Measurements from ENCODE around the gene ZBTB37. TPM values are rescaled to one million over a fixed set of nuclear protein-coding genes. Genes with fewer than 3 reads are reported as not detected.
A peak's percentile ranks its signal among the peaks of the same experiment; 100 is the strongest.

Gene ZBTB37
- total RNA-seq, 1 donor from 2014 or later: 15.6 TPM

GRCh38 chr1:173915596-173915995 is 47.4 kb downstream of the ZBTB37 start:
- no peak for DNase-seq
- H3K9me3 ChIP-seq: no peaks in the 10 kb centered on the region
- no peaks in the 10 kb centered on the region for H3K4me1 ChIP-seq
- no peak for TF ChIP-seq CTCF (IDR thresholded peaks at IDR 0.05)
- intact Hi-C loops (cut with DNase I): no loop called here
- no peak overlapping the region for H3K4me3 ChIP-seq
- ATAC-seq: no peak
- H3K27me3 ChIP-seq (ENCODE audit: low read depth): no peaks in the 10 kb centered on the region
- no peak overlapping the region for H3K27ac ChIP-seq
- H3K36me3 ChIP-seq: no peaks in the 10 kb centered on the region

- no peak overlapping the region for H3K4me3 ChIP-seq
- no peaks in the 10 kb centered on the region for H3K9me3 ChIP-seq
- intact Hi-C loops (cut with DNase I): no loop called here
- TF ChIP-seq CTCF (IDR thresholded peaks at IDR 0.05): no peak
- H3K4me1 ChIP-seq: no peaks in the 10 kb centered on the region
- no peaks in the 10 kb centered on the region for H3K36me3 ChIP-seq
- H3K27ac ChIP-seq: no peak overlapping the region
- ATAC-seq (no peak), DNase-seq (no peak)
- H3K27me3 ChIP-seq (ENCODE audit: low read depth): no peaks in the 10 kb centered on the region
Observed at GRCh38 chr1:173916667-173917066, 48.5 kb downstream of the ZBTB37 start.

- no peaks in the 10 kb centered on the region for H3K9me3 ChIP-seq
- no peaks in the 10 kb centered on the region for H3K36me3 ChIP-seq
- no peak within 1 kb of the TSS for H3K27ac ChIP-seq
- DNase-seq: no peak
- no peak for TF ChIP-seq CTCF (IDR thresholded peaks at IDR 0.05)
- no peaks in the 10 kb centered on the region for H3K27me3 ChIP-seq (ENCODE audit: low read depth)
- H3K4me1 ChIP-seq: no peaks in the 10 kb centered on the region
- no peak for ATAC-seq
- intact Hi-C loops (cut with DNase I): no loop called here
- H3K4me3 ChIP-seq: no peak within 1 kb of the TSS
Observed at GRCh38 chr1:173917149-173917548, 49.0 kb downstream of the ZBTB37 start, which contains the start of gene SERPINC1. SERPINC1 (minus strand) TSS chr1:173917327; CDS start chr1:173917259, 68 bp downstream.

- TF ChIP-seq CTCF (IDR thresholded peaks at IDR 0.05): no peak
- no peak for DNase-seq
- Histone ChIP-seq H3K9me3 (no peaks in the 10 kb centered on the region), H3K27ac (no peak overlapping the region), H3K27me3 (ENCODE audit: low read depth) (no peaks in the 10 kb centered on the region), H3K4me1 (no peaks in the 10 kb centered on the region), H3K36me3 (no peaks in the 10 kb centered on the region), H3K4me3 (no peak overlapping the region)
- intact Hi-C loops (cut with DNase I): no loop called here
- peak in 1 of 2 donors; percentile 32 for ATAC-seq
Observed at GRCh38 chr1:173917635-173918493, 49.7 kb downstream of the ZBTB37 start.

DNA sequence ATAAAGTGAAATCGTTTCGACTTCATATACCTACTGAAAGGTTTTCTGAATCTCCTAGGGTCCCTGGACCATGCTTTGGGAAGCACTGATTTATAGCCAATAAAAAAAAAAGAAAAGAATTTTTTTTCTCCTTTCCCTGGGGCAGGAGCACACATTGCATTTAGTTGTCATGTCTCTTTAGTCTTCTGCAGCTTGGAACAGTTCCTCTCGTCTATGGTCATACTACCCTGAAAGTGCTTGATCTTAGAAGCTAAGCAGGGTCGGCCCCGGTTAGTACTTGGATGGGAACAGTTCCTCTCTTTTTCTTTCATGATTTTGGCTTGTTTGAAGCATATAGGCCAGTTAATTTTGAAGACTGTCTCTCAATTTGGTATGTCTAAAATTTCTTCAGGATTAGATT is 52.7 kb downstream of the ZBTB37 start:
- Histone ChIP-seq H3K4me1 (no peaks in the 10 kb centered on the region), H3K4me3 (no peak overlapping the region), H3K27ac (no peak overlapping the region), H3K9me3 (no peaks in the 10 kb centered on the region), H3K36me3 (no peaks in the 10 kb centered on the region), H3K27me3 (ENCODE audit: low read depth) (no peaks in the 10 kb centered on the region)
- no peak for TF ChIP-seq CTCF (IDR thresholded peaks at IDR 0.05)
- ATAC-seq (no peak), DNase-seq (no peak)
- intact Hi-C loops (cut with DNase I): no loop called here
